Adrenal gland (tissue), 12 donors: ENCODE results near the gene CLK2. TPM values are rescaled to one million over a fixed set of nuclear protein-coding genes. Genes with fewer than 3 reads are reported as not detected.
A peak's percentile ranks its signal among the peaks of the same experiment; 100 is the strongest.
"Not testable (repeated sequence)": the region's sequence is repeated elsewhere in the genome, so short reads cannot be mapped to it uniquely, and the experiment has no call there.

Source experiments
- DNase-seq, 7 donors: peaks; one replicate each; pipeline ENCODE4 v3.0.0-alpha.2; 2019 to 2020
- H3K27ac ChIP-seq, 5 donors: fragments of 200-600 bp; sonication (generic) in 4 of 5; 1 replicate in 3 of 5; 2 replicates in 2 of 5; pipeline versions ENCODE4 v1.5.1 to v1.8.0; 2016 to 2020; ENCODE audit warnings: mild to moderate bottlenecking in 1 of 5
- H3K27me3 ChIP-seq: fragments of 200-600 bp; 2 replicates; pipeline ENCODE4 v1.8.0; 2021
- H3K36me3 ChIP-seq, 2 donors: fragments of 200-600 bp; replicated peaks in 1 of 2; 1 replicate in 1 of 2; 2 replicates in 1 of 2; pipeline versions ENCODE4 v1.5.1 to v1.8.0; 2018 to 2022
- H3K4me1 ChIP-seq, 2 donors: fragments of 200-600 bp; replicated peaks in 1 of 2; 1 replicate in 1 of 2; 2 replicates in 1 of 2; pipeline versions ENCODE4 v1.5.1 to v1.8.0; 2018 to 2021
- H3K4me3 ChIP-seq, 4 donors: fragments of 200-600 bp; sonication (generic) in 3 of 4; one replicate each; pipeline ENCODE4 v1.5.1; 2016 to 2018
- H3K9me3 ChIP-seq, 3 donors: fragments of 200-600 bp; sonication (generic) in 1 of 3; replicated peaks in 1 of 3; 1 replicate in 2 of 3; 2 replicates in 1 of 3; pipeline versions ENCODE4 v1.5.1 to v1.8.0; 2016 to 2021
- POLR2A ChIP-seq, 2 donors: fragments of 450-650 bp; IDR thresholded peaks; one replicate each; pipeline ENCODE4 v1.6.1; 2017; ENCODE audit warnings: antibody characterized with exemption in 2 of 2, mild to moderate bottlenecking in 2 of 2, moderate library complexity in 1 of 2
- WGBS, 4 donors: extraction: QIAGEN DNeasy Blood & Tissue Kit in 2 of 4; methylation state at CpG; one replicate each; pipeline versions ENCODE4 v1.1.5 to v1.1.7; 2013 to 2017; 5-methylcytosine and 5-hydroxymethylcytosine counted together
- intact Hi-C, 2 donors: fragments of 100-400 bp; cut with DNase I; formaldehyde crosslinking; loops; one replicate each; pipeline versions ENCODE4 v1.14.1 to v1.15.0; 2022 to 2023
- polyA plus RNA-seq, 3 donors: library from polyadenylated mRNA; stranded (reverse); fragments of 200-250 nt in 2 of 3; fragments of 350-450 nt in 1 of 3; fragmentation: Illumina TruSeq in 1 of 3; extraction: RNeasy Lipid Tissue Mini Kit (QIAGEN cat#74804) in 1 of 3; gene quantifications; one replicate each; pipeline ENCODE4 v1.2.3, GENCODE V29; 2013 to 2014
- total RNA-seq, 9 donors: library from RNA; depleted of rRNA in 4 of 9; stranded (reverse); fragments of >200 nt in 4 of 9; fragments of 120-200 nt in 1 of 9; fragmentation: NEBNext Ultra II Directional in 1 of 9; extraction: Animal tissue kit (Norgen Biotek cat#: 25700) in 1 of 9; gene quantifications; one replicate each; pipeline versions ENCODE4 v1.1.0 to v1.2.4, GENCODE V29; 2013 to 2023
- TF ChIP-seq, protein P1 (sequence below), 6 experiments: fragments of 450-650 bp in 4 of 6; fragments of 200-600 bp in 2 of 6; sonication (generic) in 1 of 6; IDR thresholded peaks; 1 replicate in 5 of 6; 2 replicates in 1 of 6; pipeline versions ENCODE4 v1.5.1 to v1.8.0; 2016 to 2021; ENCODE audit warnings: antibody characterized with exemption in 6 of 6, mild to moderate bottlenecking in 2 of 6, moderate library complexity in 1 of 6
- donor health status: healthy with polysubstance abuse.
- donor health status: Bipolar disorder and iron deficiency.
- donor health status: DM: yes; HTN: yes; CAD: no.
- donor health status: DM: no; HTN: no; CAD: no.
- donor health status: DM: no; HTN: no; CAD: no.
- donor health status: DM: yes; HTN: yes; CAD: no.

CLK2 gene
- total and polyA plus RNA-seq, 12 donors: 10.7 to 162 (median 54.9) TPM

DNA sequence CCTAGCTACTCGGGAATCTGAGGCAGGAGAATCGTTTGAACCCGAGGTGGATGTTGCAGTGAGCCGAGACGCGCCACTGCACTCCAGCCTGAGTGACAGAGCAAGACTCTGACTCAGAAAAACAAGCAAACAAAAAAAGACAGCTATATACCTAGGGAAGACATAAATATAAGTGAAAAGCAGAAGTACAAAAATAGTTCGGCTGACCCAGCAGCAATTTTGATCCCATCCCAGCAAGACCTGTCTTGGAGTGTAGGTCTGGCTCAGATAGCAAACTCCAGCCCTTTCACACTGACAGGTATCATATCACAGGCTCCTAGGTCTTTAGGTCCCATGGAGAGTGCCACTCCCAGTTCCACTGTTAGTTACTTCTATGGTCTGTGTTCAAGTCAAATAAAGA lies 50.3 kb downstream of the CLK2 start:
- Histone ChIP-seq H3K27ac (no peak overlapping the region), H3K4me3 (no peak overlapping the region), H3K27me3 (no peaks in the 10 kb centered on the region), H3K9me3 (no peaks in the 10 kb centered on the region), H3K36me3 (no peaks in the 10 kb centered on the region), H3K4me1 (peaks cover 24 to 41% of the 10 kb centered on the region in 2 donors)
- DNase-seq: no peak
- intact Hi-C loops: no loop called here
- 61 to 82% (median 72%) methylated on average over 7 of the region's 7 CpGs for WGBS, 4 donors
- no peak for TF ChIP-seq POLR2A (IDR thresholded peaks at IDR 0.05)
- TF ChIP-seq, protein P1, sequence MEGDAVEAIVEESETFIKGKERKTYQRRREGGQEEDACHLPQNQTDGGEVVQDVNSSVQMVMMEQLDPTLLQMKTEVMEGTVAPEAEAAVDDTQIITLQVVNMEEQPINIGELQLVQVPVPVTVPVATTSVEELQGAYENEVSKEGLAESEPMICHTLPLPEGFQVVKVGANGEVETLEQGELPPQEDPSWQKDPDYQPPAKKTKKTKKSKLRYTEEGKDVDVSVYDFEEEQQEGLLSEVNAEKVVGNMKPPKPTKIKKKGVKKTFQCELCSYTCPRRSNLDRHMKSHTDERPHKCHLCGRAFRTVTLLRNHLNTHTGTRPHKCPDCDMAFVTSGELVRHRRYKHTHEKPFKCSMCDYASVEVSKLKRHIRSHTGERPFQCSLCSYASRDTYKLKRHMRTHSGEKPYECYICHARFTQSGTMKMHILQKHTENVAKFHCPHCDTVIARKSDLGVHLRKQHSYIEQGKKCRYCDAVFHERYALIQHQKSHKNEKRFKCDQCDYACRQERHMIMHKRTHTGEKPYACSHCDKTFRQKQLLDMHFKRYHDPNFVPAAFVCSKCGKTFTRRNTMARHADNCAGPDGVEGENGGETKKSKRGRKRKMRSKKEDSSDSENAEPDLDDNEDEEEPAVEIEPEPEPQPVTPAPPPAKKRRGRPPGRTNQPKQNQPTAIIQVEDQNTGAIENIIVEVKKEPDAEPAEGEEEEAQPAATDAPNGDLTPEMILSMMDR (IDR thresholded peaks at IDR 0.05): no peak

DNA sequence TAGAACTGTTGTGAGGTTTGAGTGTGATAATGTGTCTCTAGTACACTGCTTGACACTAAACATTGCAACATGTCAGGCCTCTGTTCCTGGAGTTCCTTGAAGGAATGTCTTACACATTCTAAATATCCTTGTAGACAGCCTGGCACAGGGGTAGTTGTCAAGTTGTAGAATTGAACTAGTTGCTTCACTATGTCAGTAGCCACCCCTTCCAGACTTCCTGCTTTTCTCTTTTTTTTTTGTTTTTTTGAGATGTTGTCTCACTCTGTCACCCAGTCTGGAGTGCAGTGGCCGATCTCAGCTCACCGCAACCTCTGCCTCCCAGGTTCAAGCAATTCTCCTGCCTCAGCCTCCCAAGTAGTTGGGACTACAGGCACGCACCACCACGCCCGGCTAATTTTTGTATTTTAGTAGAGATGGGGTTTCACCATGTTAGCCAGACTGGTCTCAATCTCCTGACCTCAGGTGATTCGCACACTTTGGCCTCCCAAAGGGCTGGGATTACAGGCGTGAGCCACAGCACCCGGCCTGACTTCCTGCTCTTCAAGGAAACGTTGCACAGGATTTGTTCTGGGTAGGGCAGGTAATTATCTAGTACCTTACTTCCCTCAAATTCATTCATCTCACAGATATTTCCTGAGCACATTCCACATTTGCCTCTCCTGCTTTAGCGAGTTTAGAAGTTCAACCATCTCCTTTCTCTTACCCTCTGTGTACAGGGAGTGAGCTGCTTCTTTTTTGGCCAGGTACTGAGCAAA lies 52.9 kb downstream of the CLK2 start:
- H3K27me3 ChIP-seq, intact Hi-C loops, H3K4me3 ChIP-seq, H3K27ac ChIP-seq, H3K9me3 ChIP-seq, DNase-seq, H3K36me3 ChIP-seq: not testable (repeated sequence)
- 88 to 93% (median 90%) methylated on average over 10 of the region's 10 CpGs for WGBS, 4 donors
- peaks cover 13 to 25% of the 10 kb centered on the region in 2 donors for H3K4me1 ChIP-seq

DNA sequence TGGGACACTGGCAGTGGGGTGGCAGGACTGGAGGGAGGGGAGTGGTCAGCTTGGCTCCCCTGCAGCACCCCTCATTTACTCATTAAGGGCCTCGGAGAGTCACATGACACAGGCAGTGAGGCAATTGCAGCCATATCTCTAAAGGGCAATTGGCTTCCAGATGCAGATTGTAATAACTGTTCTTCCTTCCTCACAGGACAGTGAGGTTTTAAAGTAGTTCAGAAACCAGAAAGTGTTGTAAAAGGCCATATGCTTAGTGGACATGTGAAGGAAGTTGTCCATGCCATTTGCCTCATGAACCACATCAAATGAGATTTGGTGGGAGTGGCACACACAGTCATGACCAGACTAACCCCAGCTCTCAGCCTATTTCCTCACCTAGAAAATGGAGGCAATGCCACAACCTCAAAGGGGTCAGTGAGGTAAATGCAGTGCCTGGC lies 53.7 kb downstream of the CLK2 start:
- peak in 2 of 7 donors; percentile 41 to 54 for DNase-seq
- WGBS, 4 donors: 6 to 19% (median 15%) methylated on average over 1 of the region's 1 CpG
- Histone ChIP-seq H3K9me3 (no peaks in the 10 kb centered on the region), H3K4me3 (peak overlapping the region in 1 of 4 donors; percentile 3), H3K36me3 (no peaks in the 10 kb centered on the region), H3K27ac (peak overlapping the region in 1 of 5 donors; percentile 5), H3K4me1 (peaks cover 6 to 18% of the 10 kb centered on the region in 2 donors), H3K27me3 (no peaks in the 10 kb centered on the region)
- intact Hi-C loops: no loop called here
- TF ChIP-seq, protein P1 (IDR thresholded peaks at IDR 0.05): no peak
- TF ChIP-seq POLR2A (IDR thresholded peaks at IDR 0.05): no peak

DNA sequence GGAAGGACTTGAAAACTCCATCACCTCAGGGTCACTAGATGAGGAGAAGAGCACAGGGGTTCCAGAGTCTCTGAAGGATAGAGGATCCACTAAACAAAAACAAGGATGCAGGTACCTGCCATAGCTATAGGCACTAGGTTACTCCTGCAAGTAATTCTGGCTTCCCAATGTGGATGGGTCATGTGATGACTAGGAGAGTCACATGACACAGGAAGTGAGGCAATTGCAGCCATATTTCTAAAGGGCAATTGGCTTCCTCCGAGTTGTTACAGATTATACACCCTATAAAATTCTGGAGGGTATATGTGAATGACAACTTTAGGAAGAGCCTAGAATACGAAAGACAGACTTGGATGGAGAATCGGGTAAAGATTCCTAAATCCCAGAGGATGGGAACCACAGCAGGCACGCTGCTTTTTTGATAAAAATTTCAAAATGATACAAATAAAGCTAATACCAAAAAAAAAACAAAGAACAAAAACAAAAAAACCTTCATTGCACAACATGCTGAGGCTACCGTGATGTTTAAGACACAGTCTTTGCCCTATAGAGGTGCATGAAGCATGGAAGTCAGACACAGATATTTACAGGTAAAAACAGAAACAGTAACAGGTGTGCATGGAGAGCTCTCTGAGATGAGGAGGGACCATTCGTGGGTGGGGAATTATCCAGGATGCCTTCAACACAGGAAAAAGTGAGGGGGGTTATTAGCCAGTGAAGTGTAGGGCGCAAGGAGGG lies 54.3 kb downstream of the CLK2 start:
- H3K4me3 ChIP-seq: peak overlapping the region in 1 of 4 donors; percentile 3
- WGBS, 4 donors: 30 to 40% (median 35%) methylated on average over 7 of the region's 7 CpGs
- no peaks in the 10 kb centered on the region for H3K36me3 ChIP-seq
- H3K9me3 ChIP-seq: no peaks in the 10 kb centered on the region
- TF ChIP-seq, protein P1 (IDR thresholded peaks at IDR 0.05): no peak
- no peak for TF ChIP-seq POLR2A (IDR thresholded peaks at IDR 0.05)
- peak overlapping the region in 1 of 5 donors; percentile 5 for H3K27ac ChIP-seq
- no peaks in the 10 kb centered on the region for H3K27me3 ChIP-seq
- intact Hi-C loops: no loop called here
- DNase-seq: peak in 4 of 7 donors; percentile 61 to 84 (median 69)
- peaks cover under 1 to 12% of the 10 kb centered on the region in 2 donors for H3K4me1 ChIP-seq

DNA sequence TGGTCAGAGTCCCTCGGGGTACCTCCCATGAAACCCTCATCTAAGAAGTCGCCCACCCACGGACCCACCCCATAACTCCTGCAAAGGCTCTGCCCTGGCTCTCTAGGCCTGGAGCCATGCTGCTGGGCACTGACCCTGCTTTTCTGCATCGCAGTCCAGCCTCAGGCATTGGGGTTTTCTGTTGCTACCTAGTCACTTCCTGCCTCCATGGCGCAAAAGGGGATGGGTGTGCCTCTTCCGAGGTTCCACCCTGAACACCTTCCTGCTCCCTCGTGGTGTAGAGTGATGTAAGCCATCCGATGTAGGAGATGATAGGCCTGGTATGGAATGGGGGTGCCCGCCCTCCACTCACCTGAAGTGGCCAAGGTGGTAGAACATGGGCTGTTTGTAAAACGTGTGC lies 58.6 kb downstream of the CLK2 start:
- 80 to 89% (median 82%) methylated on average over 4 to 8 of the region's 10 CpGs for WGBS, 4 donors
- H3K27me3 ChIP-seq, H3K36me3 ChIP-seq, H3K27ac ChIP-seq, H3K4me3 ChIP-seq, intact Hi-C loops, DNase-seq, H3K9me3 ChIP-seq: not testable (repeated sequence)
- peaks cover 3 to 13% of the 10 kb centered on the region in 2 donors for H3K4me1 ChIP-seq
